Measurements from ENCODE around the gene MPND. TPM values are rescaled to one million over a fixed set of nuclear protein-coding genes. Genes with fewer than 3 reads are reported as not detected.
A peak's percentile ranks its signal among the peaks of the same experiment; 100 is the strongest.

The MPND gene
- total RNA-seq, 1 experiment from 2014 or later: 37.0 TPM

DNA sequence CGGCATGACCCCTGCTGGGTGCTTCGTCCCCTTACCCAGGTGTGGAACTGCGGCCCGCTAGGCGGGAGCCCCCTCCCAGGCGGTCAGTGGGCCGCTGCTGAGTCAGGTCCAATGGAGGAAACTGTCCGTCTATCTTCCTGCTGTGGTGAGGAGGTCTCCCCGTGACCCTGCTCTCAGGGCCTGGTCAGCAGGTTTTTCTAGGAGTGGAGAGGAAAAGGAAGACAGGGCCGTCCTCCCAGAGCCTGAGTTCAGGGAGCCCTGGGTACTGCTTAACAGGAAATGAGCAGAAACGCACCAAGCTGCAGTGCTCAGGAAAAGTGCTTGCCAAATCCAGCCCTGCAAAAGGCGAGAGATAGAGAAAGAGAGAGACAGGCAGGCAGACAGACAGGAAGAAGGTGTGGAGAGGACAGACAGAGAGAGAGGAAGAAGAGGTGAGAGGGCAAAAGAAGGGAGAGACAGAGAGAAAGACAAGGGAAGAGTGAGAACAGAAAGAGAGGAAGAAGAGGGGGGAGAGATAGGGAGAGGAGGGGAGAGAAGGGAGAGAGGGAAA is 46.7 kb downstream of the MPND start:
- H4K91ac ChIP-seq (ENCODE audit: insufficient read length, low read depth, low read length): peak overlapping the region; percentile 49
- DNase-seq: no peak
- no CpG with 5 or more reads among the region's 12 CpGs for WGBS (ENCODE audit: extremely low coverage, insufficient read length, low lambda C conversion rate)
- H3K27me3 ChIP-seq (ENCODE audit: insufficient read depth, low read length): no peaks in the 10 kb centered on the region
- H3K27ac ChIP-seq (ENCODE audit: insufficient read length, low read depth, low read length): no peak overlapping the region
- H3K79me1 ChIP-seq (ENCODE audit: insufficient read depth, low read depth, low read length, poor library complexity, severe bottlenecking): peaks cover 6% of the 10 kb centered on the region
- H3K4me2 ChIP-seq (ENCODE audit: insufficient read depth, insufficient read length, low read length): peak overlapping the region; percentile 40
- no peak overlapping the region for H3K56ac ChIP-seq (ENCODE audit: insufficient read length, low read depth, low read length)
- no peaks in the 10 kb centered on the region for H4K20me1 ChIP-seq (ENCODE audit: control insufficient read depth, insufficient read depth, insufficient read length)
- TF ChIP-seq, protein P1, sequence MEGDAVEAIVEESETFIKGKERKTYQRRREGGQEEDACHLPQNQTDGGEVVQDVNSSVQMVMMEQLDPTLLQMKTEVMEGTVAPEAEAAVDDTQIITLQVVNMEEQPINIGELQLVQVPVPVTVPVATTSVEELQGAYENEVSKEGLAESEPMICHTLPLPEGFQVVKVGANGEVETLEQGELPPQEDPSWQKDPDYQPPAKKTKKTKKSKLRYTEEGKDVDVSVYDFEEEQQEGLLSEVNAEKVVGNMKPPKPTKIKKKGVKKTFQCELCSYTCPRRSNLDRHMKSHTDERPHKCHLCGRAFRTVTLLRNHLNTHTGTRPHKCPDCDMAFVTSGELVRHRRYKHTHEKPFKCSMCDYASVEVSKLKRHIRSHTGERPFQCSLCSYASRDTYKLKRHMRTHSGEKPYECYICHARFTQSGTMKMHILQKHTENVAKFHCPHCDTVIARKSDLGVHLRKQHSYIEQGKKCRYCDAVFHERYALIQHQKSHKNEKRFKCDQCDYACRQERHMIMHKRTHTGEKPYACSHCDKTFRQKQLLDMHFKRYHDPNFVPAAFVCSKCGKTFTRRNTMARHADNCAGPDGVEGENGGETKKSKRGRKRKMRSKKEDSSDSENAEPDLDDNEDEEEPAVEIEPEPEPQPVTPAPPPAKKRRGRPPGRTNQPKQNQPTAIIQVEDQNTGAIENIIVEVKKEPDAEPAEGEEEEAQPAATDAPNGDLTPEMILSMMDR (conservative IDR thresholded peaks at IDR 0.05): no peak
- H2BK5ac ChIP-seq (ENCODE audit: insufficient read length, low read length): no peak overlapping the region
- no peaks in the 10 kb centered on the region for H3K9me3 ChIP-seq (ENCODE audit: control insufficient read depth, low read depth, low read length)
- no peak overlapping the region for H3K23ac ChIP-seq (ENCODE audit: insufficient read length, low read depth, low read length)
- no peak overlapping the region for H2BK120ac ChIP-seq (ENCODE audit: low read depth, low read length, poor library complexity, severe bottlenecking)
- H3K4ac ChIP-seq (ENCODE audit: low read depth, low read length): no peak overlapping the region; the same call in 1 of the 2 replicates
- no peaks in the 10 kb centered on the region; the same call in 1 of the 2 replicates for H3K4me1 ChIP-seq (ENCODE audit: insufficient read depth, low read length)
- H2BK15ac ChIP-seq (ENCODE audit: low read depth, low read length): no peak overlapping the region
- peaks cover 16% of the 10 kb centered on the region; the same call in 1 of the 2 replicates for H3K79me2 ChIP-seq (ENCODE audit: insufficient read depth, low read length)
- H3K18ac ChIP-seq (ENCODE audit: insufficient read length, low read depth, low read length): no peak overlapping the region
- H3K4me3 Mint-ChIP-seq: peak overlapping the region; percentile 24 to 83; a peak in 4 of 5 replicates
- no peak overlapping the region for H2BK12ac ChIP-seq (ENCODE audit: insufficient read length, low read depth, low read length)
- no peak overlapping the region for H3T11ph ChIP-seq (ENCODE audit: low read length)
- H3K14ac ChIP-seq (ENCODE audit: insufficient read depth, low read length): 0 out of 2 replicates have a peak overlapping the region, but pooled peaks have one; percentile 28
- peak overlapping the region; percentile 5 for H3K9ac ChIP-seq (ENCODE audit: extremely low read depth, insufficient read length, low read length)
- peaks cover 3 to 17% (median 9%) of the 10 kb centered on the region in 3 experiments; a peak in 6 of 7 replicates for H3K36me3 Mint-ChIP-seq (ENCODE audit: insufficient read depth in 1 of 3, low read depth in 3 of 3)
- peaks cover 37 to 60% of the 10 kb centered on the region in 2 experiments for H3K4me1 Mint-ChIP-seq
- H3K27me3 Mint-ChIP-seq (ENCODE audit: low read depth): no peaks in the 10 kb centered on the region; the same call in 1 of the 2 replicates
- no peaks in the 10 kb centered on the region for H3K9me3 Mint-ChIP-seq
- H2AK5ac ChIP-seq (ENCODE audit: insufficient read length, low read length): no peak overlapping the region
- no peak overlapping the region for H4K5ac ChIP-seq (ENCODE audit: insufficient read length, low read depth, low read length)
- H2AFZ ChIP-seq (ENCODE audit: low read length): no peak overlapping the region
- H4K8ac ChIP-seq (replicated peaks; ENCODE audit: insufficient read length, low read depth, low read length): no peak overlapping the region
- H2BK20ac ChIP-seq (ENCODE audit: low read depth, low read length, poor library complexity, severe bottlenecking): no peak overlapping the region
- H3K27ac Mint-ChIP-seq: peak overlapping the region in 2 of 3 experiments; percentile 62 to 98; a peak in 5 of 7 replicates
- H3K23me2 ChIP-seq (ENCODE audit: insufficient read length, low read depth, low read length, poor library complexity, severe bottlenecking): no peaks in the 10 kb centered on the region

Measured in H9 (cell line).